ENCODE data around the gene SYNRG. TPM values are rescaled to one million over a fixed set of nuclear protein-coding genes. Genes with fewer than 3 reads are reported as not detected.
A peak's percentile ranks its signal among the peaks of the same experiment; 100 is the strongest.

The SYNRG gene, protein sequence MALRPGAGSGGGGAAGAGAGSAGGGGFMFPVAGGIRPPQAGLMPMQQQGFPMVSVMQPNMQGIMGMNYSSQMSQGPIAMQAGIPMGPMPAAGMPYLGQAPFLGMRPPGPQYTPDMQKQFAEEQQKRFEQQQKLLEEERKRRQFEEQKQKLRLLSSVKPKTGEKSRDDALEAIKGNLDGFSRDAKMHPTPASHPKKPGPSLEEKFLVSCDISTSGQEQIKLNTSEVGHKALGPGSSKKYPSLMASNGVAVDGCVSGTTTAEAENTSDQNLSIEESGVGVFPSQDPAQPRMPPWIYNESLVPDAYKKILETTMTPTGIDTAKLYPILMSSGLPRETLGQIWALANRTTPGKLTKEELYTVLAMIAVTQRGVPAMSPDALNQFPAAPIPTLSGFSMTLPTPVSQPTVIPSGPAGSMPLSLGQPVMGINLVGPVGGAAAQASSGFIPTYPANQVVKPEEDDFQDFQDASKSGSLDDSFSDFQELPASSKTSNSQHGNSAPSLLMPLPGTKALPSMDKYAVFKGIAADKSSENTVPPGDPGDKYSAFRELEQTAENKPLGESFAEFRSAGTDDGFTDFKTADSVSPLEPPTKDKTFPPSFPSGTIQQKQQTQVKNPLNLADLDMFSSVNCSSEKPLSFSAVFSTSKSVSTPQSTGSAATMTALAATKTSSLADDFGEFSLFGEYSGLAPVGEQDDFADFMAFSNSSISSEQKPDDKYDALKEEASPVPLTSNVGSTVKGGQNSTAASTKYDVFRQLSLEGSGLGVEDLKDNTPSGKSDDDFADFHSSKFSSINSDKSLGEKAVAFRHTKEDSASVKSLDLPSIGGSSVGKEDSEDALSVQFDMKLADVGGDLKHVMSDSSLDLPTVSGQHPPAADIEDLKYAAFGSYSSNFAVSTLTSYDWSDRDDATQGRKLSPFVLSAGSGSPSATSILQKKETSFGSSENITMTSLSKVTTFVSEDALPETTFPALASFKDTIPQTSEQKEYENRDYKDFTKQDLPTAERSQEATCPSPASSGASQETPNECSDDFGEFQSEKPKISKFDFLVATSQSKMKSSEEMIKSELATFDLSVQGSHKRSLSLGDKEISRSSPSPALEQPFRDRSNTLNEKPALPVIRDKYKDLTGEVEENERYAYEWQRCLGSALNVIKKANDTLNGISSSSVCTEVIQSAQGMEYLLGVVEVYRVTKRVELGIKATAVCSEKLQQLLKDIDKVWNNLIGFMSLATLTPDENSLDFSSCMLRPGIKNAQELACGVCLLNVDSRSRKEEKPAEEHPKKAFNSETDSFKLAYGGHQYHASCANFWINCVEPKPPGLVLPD (N-terminal part only)
- 23.9 and 24.8 TPM in 2 replicates for total RNA-seq

DNA sequence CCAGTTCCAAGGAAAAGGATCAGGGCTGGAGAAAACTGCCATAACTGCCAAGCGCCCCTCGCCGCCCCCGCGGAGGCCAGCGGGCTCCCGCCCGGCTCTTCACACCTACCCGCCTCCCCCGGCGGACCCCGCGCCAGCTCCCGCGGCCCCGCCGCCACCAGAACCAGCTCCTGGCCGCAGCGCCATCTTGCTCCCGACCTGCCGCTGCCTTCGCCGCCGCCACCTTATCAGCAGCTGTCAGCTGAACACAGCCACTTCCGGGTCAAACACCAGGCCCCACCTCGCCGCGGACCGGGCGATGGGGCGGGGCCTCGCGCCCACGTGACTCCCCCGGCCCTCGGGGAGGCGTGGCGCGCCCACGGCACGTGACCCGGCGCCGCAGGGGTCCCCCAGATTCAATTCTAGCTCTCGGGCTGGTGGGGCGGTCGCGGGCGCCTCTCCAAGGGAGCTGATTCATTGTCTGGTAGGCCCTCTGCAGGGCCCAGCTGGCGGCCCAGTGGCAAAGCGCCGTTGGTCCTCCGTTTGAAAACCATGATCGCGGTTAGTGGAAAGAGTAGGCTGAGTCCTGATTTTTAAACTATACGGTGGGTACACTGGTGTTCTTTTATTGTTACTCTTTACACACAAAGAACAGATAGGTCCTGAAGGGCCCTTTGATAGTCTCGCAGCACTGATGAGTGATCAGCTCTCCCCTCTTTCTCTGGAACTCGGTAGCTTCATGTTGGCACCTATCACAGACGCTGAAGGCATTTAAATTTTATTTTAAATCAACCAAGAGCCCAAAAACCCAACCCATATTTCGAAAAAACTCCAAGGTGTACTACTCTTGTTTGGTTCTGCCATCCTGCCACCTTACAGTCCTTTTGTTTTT, at the start of gene SYNRG:
Gene SYNRG, minus strand, starts transcription at position 249 of the 871 bp plus-strand sequence. Its CDS starts 63 bp downstream, at position 186.
- no peaks in the 10 kb centered on the region for H3K27me3 ChIP-seq (ENCODE audit: insufficient read depth, low read length)
- TF ChIP-seq, protein P1, sequence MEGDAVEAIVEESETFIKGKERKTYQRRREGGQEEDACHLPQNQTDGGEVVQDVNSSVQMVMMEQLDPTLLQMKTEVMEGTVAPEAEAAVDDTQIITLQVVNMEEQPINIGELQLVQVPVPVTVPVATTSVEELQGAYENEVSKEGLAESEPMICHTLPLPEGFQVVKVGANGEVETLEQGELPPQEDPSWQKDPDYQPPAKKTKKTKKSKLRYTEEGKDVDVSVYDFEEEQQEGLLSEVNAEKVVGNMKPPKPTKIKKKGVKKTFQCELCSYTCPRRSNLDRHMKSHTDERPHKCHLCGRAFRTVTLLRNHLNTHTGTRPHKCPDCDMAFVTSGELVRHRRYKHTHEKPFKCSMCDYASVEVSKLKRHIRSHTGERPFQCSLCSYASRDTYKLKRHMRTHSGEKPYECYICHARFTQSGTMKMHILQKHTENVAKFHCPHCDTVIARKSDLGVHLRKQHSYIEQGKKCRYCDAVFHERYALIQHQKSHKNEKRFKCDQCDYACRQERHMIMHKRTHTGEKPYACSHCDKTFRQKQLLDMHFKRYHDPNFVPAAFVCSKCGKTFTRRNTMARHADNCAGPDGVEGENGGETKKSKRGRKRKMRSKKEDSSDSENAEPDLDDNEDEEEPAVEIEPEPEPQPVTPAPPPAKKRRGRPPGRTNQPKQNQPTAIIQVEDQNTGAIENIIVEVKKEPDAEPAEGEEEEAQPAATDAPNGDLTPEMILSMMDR (IDR thresholded peaks at IDR 0.05; ENCODE audit: extremely low read depth, low read depth, low read length), result no peak
- peak within 1 kb of the TSS; percentile 93 for H3K4me3 ChIP-seq (ENCODE audit: insufficient read depth, low read length)
- peak within 1 kb of the TSS; percentile 90 for H3K4me2 ChIP-seq (ENCODE audit: insufficient read depth, low read length)
- DNase-seq (ENCODE audit: insufficient read length, low spot score, missing footprints), result peak; percentile 99
- peaks cover 11% of the 10 kb centered on the region for H4K20me1 ChIP-seq (ENCODE audit: insufficient read depth, low read length)
- H3K79me2 ChIP-seq (ENCODE audit: insufficient read depth, low read length), result peaks cover 47% of the 10 kb centered on the region
- no peaks in the 10 kb centered on the region for H3K9me3 ChIP-seq (ENCODE audit: low read depth, low read length)
- peak within 1 kb of the TSS; percentile 71 for H2AFZ ChIP-seq (ENCODE audit: low read length)
- H3K27ac ChIP-seq (ENCODE audit: low read depth, low read length), result peak within 1 kb of the TSS; percentile 77
- peaks cover 25% of the 10 kb centered on the region for H3K4me1 ChIP-seq (ENCODE audit: insufficient read depth, low read length)
- H3K36me3 ChIP-seq (ENCODE audit: insufficient read depth, low read length), result peaks cover 26% of the 10 kb centered on the region

DNA sequence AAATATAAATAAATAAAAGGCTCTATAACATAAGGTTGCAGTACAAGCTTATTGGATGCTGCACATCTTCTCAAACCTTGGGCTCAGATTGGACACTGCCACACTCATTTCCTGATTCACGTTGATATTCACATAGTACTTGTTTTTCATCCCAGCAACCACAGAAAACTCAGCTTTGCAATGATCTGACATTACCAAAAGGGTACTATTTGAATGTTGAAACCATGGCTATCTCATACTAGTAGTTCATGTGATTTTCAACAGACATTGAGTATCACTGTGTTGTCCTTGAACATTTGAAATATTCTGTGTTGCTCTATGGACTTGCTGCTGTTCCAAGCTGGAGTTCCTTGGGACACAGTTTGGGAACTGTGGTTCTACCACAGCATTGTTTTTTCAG, 48.0 kb upstream of the SYNRG start:
- TF ChIP-seq, protein P1 (IDR thresholded peaks at IDR 0.05; ENCODE audit: extremely low read depth, low read depth, low read length), result no peak
- H3K27me3 ChIP-seq (ENCODE audit: insufficient read depth, low read length), result peaks cover 8% of the 10 kb centered on the region
- no peaks in the 10 kb centered on the region for H4K20me1 ChIP-seq (ENCODE audit: insufficient read depth, low read length)

DNA sequence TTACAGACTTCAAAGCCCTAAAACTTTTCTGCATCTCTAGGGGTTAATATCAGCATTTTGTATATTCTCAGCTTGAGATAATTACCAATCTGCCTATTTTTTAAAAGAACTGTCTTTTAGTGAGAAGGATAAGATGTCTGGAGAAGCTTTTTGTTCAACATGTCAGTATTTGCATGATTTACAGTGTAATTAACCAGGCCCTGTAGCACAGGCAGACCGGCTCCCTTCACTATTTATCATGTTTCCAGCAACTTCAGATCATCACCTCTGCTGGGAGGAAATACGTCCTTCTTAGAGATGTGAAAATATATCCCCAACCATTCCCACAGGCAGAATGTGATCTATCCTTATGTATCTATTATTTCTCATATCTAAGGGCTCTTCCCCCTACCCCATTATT, 42.6 kb upstream of the SYNRG start:
- Histone ChIP-seq H3K27ac (ENCODE audit: low read depth, low read length) (no peak overlapping the region), H3K4me1 (ENCODE audit: insufficient read depth, low read length) (peaks cover 13% of the 10 kb centered on the region), H3K27me3 (ENCODE audit: insufficient read depth, low read length) (peaks cover 3% of the 10 kb centered on the region), H3K9me3 (ENCODE audit: low read depth, low read length) (no peaks in the 10 kb centered on the region), H2AFZ (ENCODE audit: low read length) (no peak overlapping the region), H3K4me3 (ENCODE audit: insufficient read depth, low read length) (no peak overlapping the region), H3K36me3 (ENCODE audit: insufficient read depth, low read length) (no peaks in the 10 kb centered on the region), H3K79me2 (ENCODE audit: insufficient read depth, low read length) (no peaks in the 10 kb centered on the region), H3K4me2 (ENCODE audit: insufficient read depth, low read length) (no peak overlapping the region), H4K20me1 (ENCODE audit: insufficient read depth, low read length) (no peaks in the 10 kb centered on the region)
- TF ChIP-seq, protein P1 (IDR thresholded peaks at IDR 0.05; ENCODE audit: extremely low read depth, low read depth, low read length), result no peak
- no peak for DNase-seq (ENCODE audit: insufficient read length, low spot score, missing footprints)

More for the DNA sequence above, 48.0 kb upstream of the SYNRG start:
- Histone ChIP-seq H3K9me3 (ENCODE audit: low read depth, low read length) (no peaks in the 10 kb centered on the region), H3K36me3 (ENCODE audit: insufficient read depth, low read length) (no peaks in the 10 kb centered on the region), H3K4me1 (ENCODE audit: insufficient read depth, low read length) (no peaks in the 10 kb centered on the region), H3K4me3 (ENCODE audit: insufficient read depth, low read length) (no peak overlapping the region), H3K79me2 (ENCODE audit: insufficient read depth, low read length) (no peaks in the 10 kb centered on the region), H2AFZ (ENCODE audit: low read length) (no peak overlapping the region), H3K27ac (ENCODE audit: low read depth, low read length) (no peak overlapping the region), H3K4me2 (ENCODE audit: insufficient read depth, low read length) (no peak overlapping the region)
- DNase-seq (ENCODE audit: insufficient read length, low spot score, missing footprints), result no peak

Data from osteoblast (primary cell).